Lower leg skin (tissue), 3 donors: ENCODE results near the gene SLC35F3.

Source experiments
- POLR2A ChIP-seq, 2 donors: fragments of 450-650 bp; IDR thresholded peaks; one replicate each; pipeline ENCODE4 v1.6.1; 2016 to 2017; ENCODE audit warnings: antibody characterized with exemption in 2 of 2, mild to moderate bottlenecking in 1 of 2, moderate library complexity in 1 of 2
- TF ChIP-seq, protein P1 (sequence below), 3 donors: fragments of 450-650 bp; IDR thresholded peaks; one replicate each; pipeline ENCODE4 v1.5.1; 2016; ENCODE audit warnings: antibody characterized with exemption in 3 of 3, mild to moderate bottlenecking in 3 of 3, moderate library complexity in 2 of 3

DNA sequence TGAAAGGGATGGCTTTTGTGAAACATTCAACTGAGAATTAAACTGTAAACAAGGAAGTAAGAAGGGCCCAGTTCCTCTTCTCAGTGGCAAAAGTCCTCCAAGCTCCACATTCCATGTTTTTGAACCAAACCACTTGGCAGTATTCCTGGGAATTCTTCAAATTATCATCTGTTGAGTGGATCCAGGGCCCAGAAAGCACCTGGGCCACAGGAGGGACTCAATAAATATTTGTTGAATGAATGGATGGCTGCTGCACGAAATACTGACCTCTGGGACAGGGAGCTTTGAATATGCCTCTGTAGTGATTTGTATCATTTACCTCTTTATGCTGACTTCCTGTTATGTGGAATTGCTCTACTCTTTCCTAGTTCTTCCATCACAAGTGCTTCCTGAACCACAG, 4.7 kb downstream of the SLC35F3 start:
- TF ChIP-seq, protein P1, sequence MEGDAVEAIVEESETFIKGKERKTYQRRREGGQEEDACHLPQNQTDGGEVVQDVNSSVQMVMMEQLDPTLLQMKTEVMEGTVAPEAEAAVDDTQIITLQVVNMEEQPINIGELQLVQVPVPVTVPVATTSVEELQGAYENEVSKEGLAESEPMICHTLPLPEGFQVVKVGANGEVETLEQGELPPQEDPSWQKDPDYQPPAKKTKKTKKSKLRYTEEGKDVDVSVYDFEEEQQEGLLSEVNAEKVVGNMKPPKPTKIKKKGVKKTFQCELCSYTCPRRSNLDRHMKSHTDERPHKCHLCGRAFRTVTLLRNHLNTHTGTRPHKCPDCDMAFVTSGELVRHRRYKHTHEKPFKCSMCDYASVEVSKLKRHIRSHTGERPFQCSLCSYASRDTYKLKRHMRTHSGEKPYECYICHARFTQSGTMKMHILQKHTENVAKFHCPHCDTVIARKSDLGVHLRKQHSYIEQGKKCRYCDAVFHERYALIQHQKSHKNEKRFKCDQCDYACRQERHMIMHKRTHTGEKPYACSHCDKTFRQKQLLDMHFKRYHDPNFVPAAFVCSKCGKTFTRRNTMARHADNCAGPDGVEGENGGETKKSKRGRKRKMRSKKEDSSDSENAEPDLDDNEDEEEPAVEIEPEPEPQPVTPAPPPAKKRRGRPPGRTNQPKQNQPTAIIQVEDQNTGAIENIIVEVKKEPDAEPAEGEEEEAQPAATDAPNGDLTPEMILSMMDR (IDR thresholded peaks at IDR 0.05): no peak
- no peak for TF ChIP-seq POLR2A (IDR thresholded peaks at IDR 0.05)
